ENCODE measurements around the gene RAC3.
A peak's percentile ranks its signal among the peaks of the same experiment; 100 is the strongest.
"Not testable (repeated sequence)": the region's sequence is repeated elsewhere in the genome, so short reads cannot be mapped to it uniquely, and the experiment has no call there.

RAC3 gene

GRCh38 chr17:82034371-82035011 is 3.0 kb downstream of the RAC3 start:
- Histone ChIP-seq H3K9me3 (ENCODE audit: control insufficient read depth in 1 of 2, low read length in 2 of 2) (no peaks in the 10 kb centered on the region), H3K27me3 (ENCODE audit: control insufficient read depth in 1 of 2, insufficient read depth in 2 of 2, low read length in 2 of 2) (no peaks in the 10 kb centered on the region), H3K36me3 (ENCODE audit: control insufficient read depth in 1 of 2, insufficient read depth in 2 of 2, low read length in 2 of 2) (peaks cover 0 to 7% of the 10 kb centered on the region in 2 donors), H3K4me1 (ENCODE audit: control insufficient read depth in 1 of 2, insufficient read depth in 2 of 2, low read length in 2 of 2) (peaks cover 14 to 30% of the 10 kb centered on the region in 2 donors), H3K27ac (ENCODE audit: low read depth, low read length) (no peak overlapping the region), H3K4me3 (ENCODE audit: low read depth in 1 of 2, low read length in 2 of 2) (no peak overlapping the region), H3K9ac (ENCODE audit: low read depth in 1 of 2, low read length in 2 of 2) (no peak overlapping the region)

GRCh38 chr17:82035488-82035887 is 4.0 kb downstream of the RAC3 start:
- Histone ChIP-seq H3K9me3 (ENCODE audit: control insufficient read depth in 1 of 2, low read length in 2 of 2) (no peaks in the 10 kb centered on the region), H3K4me1 (ENCODE audit: control insufficient read depth in 1 of 2, insufficient read depth in 2 of 2, low read length in 2 of 2) (peaks cover 7 to 22% of the 10 kb centered on the region in 2 donors), H3K27ac (ENCODE audit: low read depth, low read length) (no peak overlapping the region), H3K36me3 (ENCODE audit: control insufficient read depth in 1 of 2, insufficient read depth in 2 of 2, low read length in 2 of 2) (peaks cover 0 to 7% of the 10 kb centered on the region in 2 donors), H3K4me3 (ENCODE audit: low read depth in 1 of 2, low read length in 2 of 2) (no peak overlapping the region), H3K27me3 (ENCODE audit: control insufficient read depth in 1 of 2, insufficient read depth in 2 of 2, low read length in 2 of 2) (no peaks in the 10 kb centered on the region), H3K9ac (ENCODE audit: low read depth in 1 of 2, low read length in 2 of 2) (no peak overlapping the region)

- H3K9me3 ChIP-seq (ENCODE audit: control insufficient read depth in 1 of 2, low read length in 2 of 2): no peaks in the 10 kb centered on the region
- H3K9ac ChIP-seq (ENCODE audit: low read depth in 1 of 2, low read length in 2 of 2): peak overlapping the region; percentile 79 to 84
- H3K27ac ChIP-seq (ENCODE audit: low read depth, low read length): no peak overlapping the region
- no peaks in the 10 kb centered on the region for H3K27me3 ChIP-seq (ENCODE audit: control insufficient read depth in 1 of 2, insufficient read depth in 2 of 2, low read length in 2 of 2)
- H3K36me3 ChIP-seq (ENCODE audit: control insufficient read depth in 1 of 2, insufficient read depth in 2 of 2, low read length in 2 of 2): peaks cover 0 to 7% of the 10 kb centered on the region in 2 donors
- peaks cover 7 to 20% of the 10 kb centered on the region in 2 donors for H3K4me1 ChIP-seq (ENCODE audit: control insufficient read depth in 1 of 2, insufficient read depth in 2 of 2, low read length in 2 of 2)
- peak overlapping the region; percentile 72 to 79 for H3K4me3 ChIP-seq (ENCODE audit: low read depth in 1 of 2, low read length in 2 of 2)
These were observed 4.6 kb downstream of the RAC3 start for GRCh38 chr17:82035956-82036633.

- Histone ChIP-seq H3K27me3 (ENCODE audit: control insufficient read depth in 1 of 2, insufficient read depth in 2 of 2, low read length in 2 of 2) (no peaks in the 10 kb centered on the region), H3K27ac (ENCODE audit: low read depth, low read length) (peak overlapping the region; percentile 97), H3K9me3 (ENCODE audit: control insufficient read depth in 1 of 2, low read length in 2 of 2) (no peaks in the 10 kb centered on the region), H3K4me1 (ENCODE audit: control insufficient read depth in 1 of 2, insufficient read depth in 2 of 2, low read length in 2 of 2) (peaks cover 7 to 20% of the 10 kb centered on the region in 2 donors), H3K4me3 (ENCODE audit: low read depth in 1 of 2, low read length in 2 of 2) (peak overlapping the region; percentile 72 to 79), H3K36me3 (ENCODE audit: control insufficient read depth in 1 of 2, insufficient read depth in 2 of 2, low read length in 2 of 2) (peaks cover 0 to 7% of the 10 kb centered on the region in 2 donors), H3K9ac (ENCODE audit: low read depth in 1 of 2, low read length in 2 of 2) (peak overlapping the region; percentile 79 to 84)
These were observed 5.2 kb downstream of the RAC3 start for GRCh38 chr17:82036634-82037091.

GRCh38 chr17:82037092-82037888 is 5.8 kb downstream of the RAC3 start, which contains the start of gene DCXR:
Gene DCXR, minus strand, starts transcription at chr17:82037697. Its CDS starts 15 bp downstream, at chr17:82037682.
- H3K9ac ChIP-seq (ENCODE audit: low read depth in 1 of 2, low read length in 2 of 2): peak within 1 kb of the TSS; percentile 79 to 84
- peaks cover 7 to 17% of the 10 kb centered on the region in 2 donors for H3K4me1 ChIP-seq (ENCODE audit: control insufficient read depth in 1 of 2, insufficient read depth in 2 of 2, low read length in 2 of 2)
- H3K27ac ChIP-seq (ENCODE audit: low read depth, low read length): peak within 1 kb of the TSS; percentile 97
- no peaks in the 10 kb centered on the region for H3K27me3 ChIP-seq (ENCODE audit: control insufficient read depth in 1 of 2, insufficient read depth in 2 of 2, low read length in 2 of 2)
- peak within 1 kb of the TSS; percentile 72 to 79 for H3K4me3 ChIP-seq (ENCODE audit: low read depth in 1 of 2, low read length in 2 of 2)
- H3K9me3 ChIP-seq (ENCODE audit: control insufficient read depth in 1 of 2, low read length in 2 of 2): no peaks in the 10 kb centered on the region
- H3K36me3 ChIP-seq (ENCODE audit: control insufficient read depth in 1 of 2, insufficient read depth in 2 of 2, low read length in 2 of 2): peaks cover 0 to 7% of the 10 kb centered on the region in 2 donors

- H3K27me3 ChIP-seq (ENCODE audit: control insufficient read depth in 1 of 2, insufficient read depth in 2 of 2, low read length in 2 of 2): no peaks in the 10 kb centered on the region
- H3K9me3 ChIP-seq (ENCODE audit: control insufficient read depth in 1 of 2, low read length in 2 of 2): no peaks in the 10 kb centered on the region
- peaks cover 7 to 16% of the 10 kb centered on the region in 2 donors for H3K4me1 ChIP-seq (ENCODE audit: control insufficient read depth in 1 of 2, insufficient read depth in 2 of 2, low read length in 2 of 2)
- H3K36me3 ChIP-seq (ENCODE audit: control insufficient read depth in 1 of 2, insufficient read depth in 2 of 2, low read length in 2 of 2): peaks cover 0 to 7% of the 10 kb centered on the region in 2 donors
- peak overlapping the region; percentile 97 for H3K27ac ChIP-seq (ENCODE audit: low read depth, low read length)
- peak overlapping the region; percentile 59 to 72 for H3K4me3 ChIP-seq (ENCODE audit: low read depth in 1 of 2, low read length in 2 of 2)
- peak overlapping the region in 1 of 2 donors; percentile 20 for H3K9ac ChIP-seq (ENCODE audit: low read depth in 1 of 2, low read length in 2 of 2)
These were observed 6.4 kb downstream of the RAC3 start for GRCh38 chr17:82037889-82038195.

GRCh38 chr17:82038796-82039409 is 7.4 kb downstream of the RAC3 start:
- not testable (repeated sequence) for H3K9ac ChIP-seq (ENCODE audit: low read depth in 1 of 2, low read length in 2 of 2); H3K27me3 ChIP-seq (ENCODE audit: control insufficient read depth in 1 of 2, insufficient read depth in 2 of 2, low read length in 2 of 2); H3K36me3 ChIP-seq (ENCODE audit: control insufficient read depth in 1 of 2, insufficient read depth in 2 of 2, low read length in 2 of 2); H3K9me3 ChIP-seq (ENCODE audit: control insufficient read depth in 1 of 2, low read length in 2 of 2); H3K4me3 ChIP-seq (ENCODE audit: low read depth in 1 of 2, low read length in 2 of 2); H3K27ac ChIP-seq (ENCODE audit: low read depth, low read length)
- H3K4me1 ChIP-seq (ENCODE audit: control insufficient read depth in 1 of 2, insufficient read depth in 2 of 2, low read length in 2 of 2): peaks cover 7 to 16% of the 10 kb centered on the region in 2 donors

- H3K27ac ChIP-seq (ENCODE audit: low read depth, low read length): no peak overlapping the region
- H3K9ac ChIP-seq (ENCODE audit: low read depth in 1 of 2, low read length in 2 of 2): no peak overlapping the region
These were observed 8.3 kb downstream of the RAC3 start for GRCh38 chr17:82039695-82040299.

GRCh38 chr17:82041144-82041814 is 9.8 kb downstream of the RAC3 start:
- Histone ChIP-seq H3K9ac (ENCODE audit: low read depth in 1 of 2, low read length in 2 of 2) (no peak overlapping the region), H3K36me3 (ENCODE audit: control insufficient read depth in 1 of 2, insufficient read depth in 2 of 2, low read length in 2 of 2) (no peaks in the 10 kb centered on the region), H3K4me3 (ENCODE audit: low read depth in 1 of 2, low read length in 2 of 2) (no peak overlapping the region), H3K27me3 (ENCODE audit: control insufficient read depth in 1 of 2, insufficient read depth in 2 of 2, low read length in 2 of 2) (no peaks in the 10 kb centered on the region), H3K4me1 (ENCODE audit: control insufficient read depth in 1 of 2, insufficient read depth in 2 of 2, low read length in 2 of 2) (peaks cover 5 to 13% of the 10 kb centered on the region in 2 donors), H3K27ac (ENCODE audit: low read depth, low read length) (no peak overlapping the region), H3K9me3 (ENCODE audit: control insufficient read depth in 1 of 2, low read length in 2 of 2) (no peaks in the 10 kb centered on the region)

More at GRCh38 chr17:82039695-82040299, 8.3 kb downstream of the RAC3 start:
- peaks cover 0 to 7% of the 10 kb centered on the region in 2 donors for H3K36me3 ChIP-seq (ENCODE audit: control insufficient read depth in 1 of 2, insufficient read depth in 2 of 2, low read length in 2 of 2)
- no peak overlapping the region for H3K4me3 ChIP-seq (ENCODE audit: low read depth in 1 of 2, low read length in 2 of 2)
- no peaks in the 10 kb centered on the region for H3K27me3 ChIP-seq (ENCODE audit: control insufficient read depth in 1 of 2, insufficient read depth in 2 of 2, low read length in 2 of 2)
- peaks cover 7 to 16% of the 10 kb centered on the region in 2 donors for H3K4me1 ChIP-seq (ENCODE audit: control insufficient read depth in 1 of 2, insufficient read depth in 2 of 2, low read length in 2 of 2)
- no peaks in the 10 kb centered on the region for H3K9me3 ChIP-seq (ENCODE audit: control insufficient read depth in 1 of 2, low read length in 2 of 2)
